Neutrophil (primary cell): ENCODE results near the gene NBPF20.
"Not testable (repeated sequence)": the region's sequence is repeated elsewhere in the genome, so short reads cannot be mapped to it uniquely, and the experiment has no call there.

Experiments used
- H3K27ac ChIP-seq: fragments of 200-600 bp; sonication (generic); 2 replicates; pipeline ENCODE4 v1.5.1; 2016; ENCODE audit warnings: mild to moderate bottlenecking, moderate library complexity
- H3K27me3 ChIP-seq: fragments of 200-600 bp; sonication (generic); 2 replicates; pipeline ENCODE4 v1.6.0; 2016; ENCODE audit warnings: mild to moderate bottlenecking
- H3K36me3 ChIP-seq: fragments of 200-600 bp; sonication (generic); 2 replicates; pipeline ENCODE4 v1.5.1; 2017
- H3K4me1 ChIP-seq, 2 experiments: fragments of 200-600 bp in 1 of 2; sonication (generic) in 1 of 2; 1 replicate in 1 of 2; 2 replicates in 1 of 2; pipeline versions ENCODE4 v1.5.1 to v1.6.1; 2013 to 2016; ENCODE audit warnings: low read depth in 1 of 2, low read length in 1 of 2, mild to moderate bottlenecking in 1 of 2, moderate library complexity in 1 of 2; ENCODE audit not compliant: control insufficient read depth in 1 of 2, insufficient read depth in 1 of 2
- H3K4me3 ChIP-seq, 2 experiments: fragments of 200-600 bp in 1 of 2; sonication (generic) in 1 of 2; 1 replicate in 1 of 2; 2 replicates in 1 of 2; pipeline ENCODE4 v1.5.1; 2013 to 2016; ENCODE audit warnings: low read depth in 1 of 2, low read length in 1 of 2, mild to moderate bottlenecking in 1 of 2, moderate library complexity in 1 of 2
- H3K9me3 ChIP-seq: fragments of 200-600 bp; sonication (generic); 2 replicates; pipeline ENCODE4 v1.5.1; 2016

Gene NBPF20

GRCh38 chr1:145454824-145455177, 29.4 kb upstream of the NBPF20 start:
- H3K9me3 ChIP-seq, H3K27ac ChIP-seq, H3K4me1 ChIP-seq, H3K36me3 ChIP-seq, H3K4me3 ChIP-seq: not testable (repeated sequence)
- H3K27me3 ChIP-seq, result peaks cover 49% of the 10 kb centered on the region

- H3K36me3 ChIP-seq, H3K4me3 ChIP-seq, H3K4me1 ChIP-seq, H3K9me3 ChIP-seq, H3K27ac ChIP-seq: not testable (repeated sequence)
- H3K27me3 ChIP-seq, result peaks cover 46% of the 10 kb centered on the region
Observed at GRCh38 chr1:145453873-145454823, 28.7 kb upstream of the NBPF20 start.

GRCh38 chr1:145452506-145452905, 27.1 kb upstream of the NBPF20 start:
- H3K27me3 ChIP-seq, result peaks cover 37% of the 10 kb centered on the region
- H3K4me1 ChIP-seq, H3K27ac ChIP-seq, H3K36me3 ChIP-seq, H3K9me3 ChIP-seq, H3K4me3 ChIP-seq: not testable (repeated sequence)

GRCh38 chr1:145451914-145452313, 26.5 kb upstream of the NBPF20 start:
- H3K4me1 ChIP-seq, H3K4me3 ChIP-seq, H3K27ac ChIP-seq, H3K36me3 ChIP-seq, H3K9me3 ChIP-seq: not testable (repeated sequence)
- H3K27me3 ChIP-seq, result peaks cover 37% of the 10 kb centered on the region

GRCh38 chr1:145445219-145445618, 19.8 kb upstream of the NBPF20 start:
- not testable (repeated sequence) for H3K9me3 ChIP-seq, H3K36me3 ChIP-seq, H3K27ac ChIP-seq, H3K27me3 ChIP-seq, H3K4me1 ChIP-seq, H3K4me3 ChIP-seq

GRCh38 chr1:145442340-145442739, 16.9 kb upstream of the NBPF20 start:
- H3K4me3 ChIP-seq, H3K36me3 ChIP-seq, H3K27ac ChIP-seq, H3K4me1 ChIP-seq, H3K27me3 ChIP-seq, H3K9me3 ChIP-seq: not testable (repeated sequence)

- H3K4me3 ChIP-seq, H3K4me1 ChIP-seq: not testable (repeated sequence)
- H3K27me3 ChIP-seq, result peaks cover 77% of the 10 kb centered on the region
Observed at GRCh38 chr1:145431363-145432256, 6.2 kb upstream of the NBPF20 start.

GRCh38 chr1:145430830-145431229, 5.4 kb upstream of the NBPF20 start:
- H3K4me3 ChIP-seq, H3K36me3 ChIP-seq, H3K4me1 ChIP-seq, H3K27ac ChIP-seq: not testable (repeated sequence)
- Histone ChIP-seq H3K9me3 (peaks cover 11% of the 10 kb centered on the region), H3K27me3 (peaks cover 85% of the 10 kb centered on the region)

More at GRCh38 chr1:145431363-145432256, 6.2 kb upstream of the NBPF20 start:
- not testable (repeated sequence) for H3K36me3 ChIP-seq, H3K27ac ChIP-seq
- H3K9me3 ChIP-seq, result peaks cover 11% of the 10 kb centered on the region

GRCh38 chr1:145429329-145429728, 3.9 kb upstream of the NBPF20 start:
- H3K36me3 ChIP-seq, result not testable (repeated sequence)
- peaks cover 93% of the 10 kb centered on the region for H3K27me3 ChIP-seq
- peaks cover 11% of the 10 kb centered on the region for H3K9me3 ChIP-seq

GRCh38 chr1:145424612-145425435, 579 bp downstream of the NBPF20 start:
- H3K4me3 ChIP-seq, result peak overlapping the region; percentile 63 to 79
- H3K36me3 ChIP-seq, H3K27ac ChIP-seq: not testable (repeated sequence)
- peaks cover 9 to 12% of the 10 kb centered on the region in 2 experiments for H3K4me1 ChIP-seq
- H3K27me3 ChIP-seq, result peaks cover 55% of the 10 kb centered on the region
- H3K9me3 ChIP-seq, result peaks cover 11% of the 10 kb centered on the region

More at GRCh38 chr1:145429329-145429728, 3.9 kb upstream of the NBPF20 start:
- H3K27ac ChIP-seq, H3K4me3 ChIP-seq: not testable (repeated sequence)
- peaks cover 9 to 12% of the 10 kb centered on the region in 2 experiments for H3K4me1 ChIP-seq

GRCh38 chr1:145415149-145415548, 10.3 kb downstream of the NBPF20 start:
- not testable (repeated sequence) for H3K27ac ChIP-seq, H3K9me3 ChIP-seq, H3K4me1 ChIP-seq, H3K27me3 ChIP-seq, H3K4me3 ChIP-seq, H3K36me3 ChIP-seq

GRCh38 chr1:145407266-145407665, 18.1 kb downstream of the NBPF20 start:
- H3K27ac ChIP-seq, H3K36me3 ChIP-seq, H3K9me3 ChIP-seq, H3K4me1 ChIP-seq, H3K27me3 ChIP-seq, H3K4me3 ChIP-seq: not testable (repeated sequence)

GRCh38 chr1:145404949-145405348, 20.5 kb downstream of the NBPF20 start:
- not testable (repeated sequence) for H3K36me3 ChIP-seq, H3K27ac ChIP-seq, H3K27me3 ChIP-seq, H3K9me3 ChIP-seq, H3K4me1 ChIP-seq, H3K4me3 ChIP-seq
